A549 (cell line): ENCODE results near the gene MARCHF6. TPM values are rescaled to one million over a fixed set of nuclear protein-coding genes. Genes with fewer than 3 reads are reported as not detected.
"Not testable (repeated sequence)": the region's sequence is repeated elsewhere in the genome, so short reads cannot be mapped to it uniquely, and the experiment has no call there.

Experiments used
- ATAC-seq, 2 experiments: fragments of 200-7000 bp in 1 of 2; fragments of >200 bp in 1 of 2; cut with Nextera tagmentation in 1 of 2; cut with Tn5 transposase in 1 of 2; 3 replicates each; pipeline versions ENCODE4 v1.8.0 to v1.9.1; 2018 to 2020; ENCODE audit warnings: mild to moderate bottlenecking in 1 of 2, moderate library complexity in 1 of 2
- CTCF ChIA-PET: fragments of 300-600 bp; sonication (Branson Sonifier 250); formaldehyde crosslinking; extraction: SDS; loops from one replicate; lab custom pipeline; 2021; ENCODE audit warnings: antibody characterized with exemption, inconsistent platforms; lab: Yijun Ruan, JAX
- POLR2A ChIA-PET: fragments of 350-600 bp; formaldehyde crosslinking; extraction: SDS; loops from one replicate; lab custom pipeline; 2021; ENCODE audit warnings: antibody characterized with exemption, inconsistent platforms; lab: Yijun Ruan, JAX
- DNase-seq, 2 experiments: peaks; one replicate each; pipeline versions ENCODE4 v3.0.0 to v3.0.0-alpha.2; 2011 to 2016; ENCODE audit warnings: low read depth in 1 of 2, low spot score in 1 of 2
- FAIRE-seq: peaks from 2 replicates; lab custom pipeline; 2011; peaks lifted over from hg19 to GRCh38; lab: Jason Lieb, UNC
- H3K27ac ChIP-seq, 2 experiments: fragments of >200 bp; sonication (Bioruptor Twin); formaldehyde crosslinking; 3 replicates each; pipeline ENCODE4 v1.5.1; 2016 to 2017
- H3K4me1 ChIP-seq: fragments of >200 bp; sonication (Bioruptor Twin); formaldehyde crosslinking; 3 replicates; pipeline ENCODE4 v1.6.1; 2016
- H3K4me2 ChIP-seq: fragments of >200 bp; sonication (Bioruptor Twin); formaldehyde crosslinking; 3 replicates; pipeline ENCODE4 v1.6.1; 2016
- H3K4me3 ChIP-seq: fragments of >200 bp; sonication (Bioruptor Twin); formaldehyde crosslinking; 3 replicates; pipeline ENCODE4 v1.5.1; 2016
- H3K9me3 ChIP-seq: fragments of >200 bp; sonication (Bioruptor Twin); formaldehyde crosslinking; 3 replicates; pipeline ENCODE4 v1.6.1; 2016
- BHLHE40 ChIP-seq: IDR thresholded peaks from 2 replicates; pipeline ENCODE4 v1.6.1; 2012; ENCODE audit warnings: low read depth, low read length, inconsistent platforms
- CBX8 ChIP-seq: fragments of 200-600 bp; sonication (generic); IDR thresholded peaks from 2 replicates; pipeline ENCODE4 v1.6.1; 2016
- CHD2 ChIP-seq: fragments of 150-350 bp; IDR thresholded peaks from 2 replicates; pipeline ENCODE4 v1.6.1; 2014; ENCODE audit warnings: low read length; ENCODE audit not compliant: partially characterized antibody
- CHD4 ChIP-seq: fragments of 200-600 bp; sonication (generic); IDR thresholded peaks from 2 replicates; pipeline ENCODE4 v1.6.1; 2016; ENCODE audit warnings: antibody characterized with exemption, mild to moderate bottlenecking, borderline replicate concordance
- E2F6 ChIP-seq: IDR thresholded peaks from 2 replicates; pipeline ENCODE4 v1.6.1; 2012; ENCODE audit warnings: low read depth, borderline replicate concordance
- FOSL2 ChIP-seq, 2 experiments: fragments of 450-650 bp in 1 of 2; fragments of >200 bp in 1 of 2; sonication (Bioruptor Twin) in 1 of 2; formaldehyde crosslinking; IDR thresholded peaks; 2 replicates each; pipeline versions ENCODE4 v1.5.0 to v1.6.1; 2016 to 2020; ENCODE audit warnings: mild to moderate bottlenecking in 1 of 2, moderate library complexity in 1 of 2
- FOXS1 ChIP-seq: fragments of 250-450 bp; sonication (Bioruptor Pico); IDR thresholded peaks from 2 replicates; pipeline ENCODE4 v1.5.0; 2020; ENCODE audit warnings: mild to moderate bottlenecking, moderate library complexity
- HDAC2 ChIP-seq: fragments of 200-600 bp; sonication (generic); IDR thresholded peaks from 2 replicates; pipeline ENCODE4 v1.6.1; 2016
- HOXA7 ChIP-seq: fragments of 250-450 bp; sonication (Bioruptor Pico); IDR thresholded peaks from 2 replicates; pipeline ENCODE4 v1.5.0; 2020; ENCODE audit warnings: mild to moderate bottlenecking, moderate library complexity
- JUN ChIP-seq, 2 experiments: fragments of >200 bp; sonication (Bioruptor Twin); formaldehyde crosslinking; IDR thresholded peaks; 2 replicates in 1 of 2; 3 replicates in 1 of 2; pipeline ENCODE4 v1.6.1; 2016 to 2017
- JUNB ChIP-seq: fragments of >200 bp; sonication (Bioruptor Twin); formaldehyde crosslinking; IDR thresholded peaks from 2 replicates; pipeline ENCODE4 v1.6.1; 2016
- KDM1A ChIP-seq: fragments of 200-600 bp; sonication (generic); IDR thresholded peaks from 2 replicates; pipeline ENCODE4 v1.6.1; 2016; ENCODE audit warnings: low read depth, mild to moderate bottlenecking
- KDM5A ChIP-seq: fragments of 200-600 bp; sonication (generic); IDR thresholded peaks from 2 replicates; pipeline ENCODE4 v1.6.1; 2016; ENCODE audit warnings: antibody characterized with exemption, mild to moderate bottlenecking
- MAFK ChIP-seq: fragments of 450-650 bp; IDR thresholded peaks from 2 replicates; pipeline ENCODE4 v1.6.1; 2014; ENCODE audit not compliant: partially characterized antibody
- NFE2L2 ChIP-seq: fragments of 150-350 bp; conservative IDR thresholded peaks from 2 replicates; pipeline ENCODE4 v1.6.1; 2014; ENCODE audit warnings: low read length
- NPAS2 ChIP-seq: fragments of 250-450 bp; sonication (Bioruptor Pico); IDR thresholded peaks from 2 replicates; pipeline ENCODE4 v1.8.0; 2022; ENCODE audit warnings: mild to moderate bottlenecking, moderate library complexity, borderline replicate concordance
- RFX5 ChIP-seq: fragments of 450-650 bp; IDR thresholded peaks from 2 replicates; pipeline ENCODE4 v1.7.1; 2014; ENCODE audit warnings: antibody characterized with exemption, mild to moderate bottlenecking, moderate library complexity
- TFCP2L1 ChIP-seq: fragments of 250-450 bp; sonication (Bioruptor Pico); IDR thresholded peaks from 2 replicates; pipeline ENCODE4 v1.5.0; 2021; ENCODE audit warnings: mild to moderate bottlenecking
- TP53 ChIP-seq: fragments of 250-450 bp; sonication (Bioruptor Pico); IDR thresholded peaks from 2 replicates; pipeline ENCODE4 v1.5.0; 2021; ENCODE audit warnings: mild to moderate bottlenecking, moderate library complexity
- WGBS: methylation state at CpG from one replicate; pipeline ENCODE4 v1.1.6; 2017; ENCODE audit errors: missing lambda C conversion rate; 5-methylcytosine and 5-hydroxymethylcytosine counted together
- polyA plus RNA-seq, 4 experiments: library from polyadenylated mRNA; depleted of rRNA in 3 of 4; stranded (reverse); fragments of >200 nt; fragmentation: RNase III in 1 of 4; extraction: RNeasy Plus Mini Kit Qiagen cat#74134 plus additional on column Dnase treatment in 1 of 4; gene quantifications; 2 replicates in 3 of 4; 3 replicates in 1 of 4; pipeline ENCODE4 v1.2.3, GENCODE V29; 2011 to 2017

The MARCHF6 gene
- polyA plus RNA-seq, 2 of the 4 experiments (the other 2 are of a cell fraction), result 48.7 to 119 TPM

GRCh38 chr5:10310066-10310779 lies 43.3 kb upstream of the MARCHF6 start:
- no peaks in the 10 kb centered on the region for H3K9me3 ChIP-seq
- peaks cover 24% of the 10 kb centered on the region for H3K4me1 ChIP-seq
- TF ChIP-seq FOSL2 (IDR thresholded peaks at IDR 0.05) (no peak), FOSL2 (CRISPR knock-in tag; IDR thresholded peaks at IDR 0.05) (peak; percentile 16; the same call in 1 of the 2 replicates), BHLHE40 (no peak), TFCP2L1 (CRISPR knock-in tag) (no peak), RFX5 (peak; percentile 82), NFE2L2 (no peak), MAFK (peak; percentile 99), TP53 (CRISPR knock-in tag) (no peak), CBX8 (no peak)
- ATAC-seq (peak; percentile 74 to 78), DNase-seq (peak; percentile 62 to 71), FAIRE-seq (no peak)
- H3K27ac ChIP-seq, result peak overlapping the region; percentile 42 to 73
- no peak overlapping the region for H3K4me3 ChIP-seq
- POLR2A ChIA-PET, result interaction anchor here (1.9 kb wide), 1 partner anchor 43 kb away, joined by 10 read pairs; the partner anchor contains the start of gene MARCHF6
- CTCF ChIA-PET, result interaction anchor here (0.6 to 3.0 kb wide), 2 partner anchors 26 to 58 kb away, joined by 3 to 11 read pairs; no protein-coding TSS in a partner anchor
- peak overlapping the region; percentile 50 for H3K4me2 ChIP-seq
- 31% methylated on average over 8 of the region's 8 CpGs for WGBS

GRCh38 chr5:10310835-10311570 lies 42.5 kb upstream of the MARCHF6 start:
- peak overlapping the region; percentile 50 for H3K4me2 ChIP-seq
- ATAC-seq; H3K9me3 ChIP-seq; DNase-seq; FAIRE-seq; H3K4me3 ChIP-seq; TF ChIP-seq FOSL2 (IDR thresholded peaks at IDR 0.05): not testable (repeated sequence)
- ChIA-PET CTCF (interaction anchor here (3.0 kb wide), 1 partner anchor 27 kb away, joined by 11 read pairs; no protein-coding TSS in a partner anchor), POLR2A (interaction anchor here (1.9 kb wide), 1 partner anchor 42 kb away, joined by 10 read pairs; the partner anchor contains the start of gene MARCHF6)
- peaks cover 23% of the 10 kb centered on the region for H3K4me1 ChIP-seq
- H3K27ac ChIP-seq, result peak overlapping the region; percentile 42 to 73
- WGBS, result 75% methylated on average over 8 of the region's 8 CpGs
- TF ChIP-seq FOSL2 (CRISPR knock-in tag; IDR thresholded peaks at IDR 0.05), result peak; percentile 52
- TF ChIP-seq, all 56 proteins: peak for 1; not testable (repeated sequence) for 55

- peaks cover 16% of the 10 kb centered on the region for H3K4me1 ChIP-seq
- FAIRE-seq (no peak), DNase-seq (no peak), ATAC-seq (no peak)
- 93% methylated on average over 10 of the region's 10 CpGs for WGBS
- POLR2A ChIA-PET, result no interaction called here
- H3K4me3 ChIP-seq, result no peak overlapping the region
- H3K27ac ChIP-seq, result peak overlapping the region in 1 of 2 experiments; percentile 73; a peak in 2 of 6 replicates
- TF ChIP-seq KDM1A, result no peak
- TF ChIP-seq JUNB, result no peak
- no peak for TF ChIP-seq NPAS2 (CRISPR knock-in tag)
- no peak for TF ChIP-seq TP53 (CRISPR knock-in tag)
- no peak for TF ChIP-seq FOXS1 (CRISPR knock-in tag)
- no peak for TF ChIP-seq HDAC2
- TF ChIP-seq JUN (IDR thresholded peaks at IDR 0.05), result no peak
- no peak for TF ChIP-seq E2F6
- no peak for TF ChIP-seq KDM5A
- TF ChIP-seq HOXA7 (CRISPR knock-in tag), result no peak
- TF ChIP-seq CHD4, result no peak
- TF ChIP-seq CHD2, result no peak
- CTCF ChIA-PET, result interaction anchor here (1.4 to 3.0 kb wide), 2 partner anchors 28 kb away, joined by 6 to 11 read pairs; no protein-coding TSS in a partner anchor
- H3K4me2 ChIP-seq, result no peak overlapping the region
- no peaks in the 10 kb centered on the region for H3K9me3 ChIP-seq
Measured at GRCh38 chr5:10311595-10312425, 41.7 kb upstream of the MARCHF6 start.
